H1 (cell line): Measurements from ENCODE around the gene LRRTM2. TPM values are rescaled to one million over a fixed set of nuclear protein-coding genes. Genes with fewer than 3 reads are reported as not detected.

Source experiments
- CTCF ChIA-PET: fragments of 300-600 bp; sonication (Branson Sonifier 250); formaldehyde crosslinking; loops from one replicate; lab custom pipeline; 2021; ENCODE audit not compliant: partially characterized antibody; lab: Charles Lee
- POLR2A ChIA-PET: fragments of 300-600 bp; sonication (Branson Sonifier 250); formaldehyde crosslinking; loops from one replicate; lab custom pipeline; 2021; ENCODE audit warnings: inconsistent platforms; ENCODE audit not compliant: partially characterized antibody; lab: Charles Lee
- DNase-seq, 2 experiments: peaks; one replicate each; pipeline versions ENCODE4 v3.0.0 to v3.0.0-alpha.2; 2010 to 2022; ENCODE audit warnings: low spot score in 2 of 2, low read depth in 1 of 2, mixed read lengths in 1 of 2
- FAIRE-seq: peaks from 2 replicates; lab custom pipeline; 2011; peaks lifted over from hg19 to GRCh38; lab: Jason Lieb, UNC
- H2AFZ ChIP-seq: 2 replicates; pipeline ENCODE4 v1.8.1; 2012; ENCODE audit warnings: low read length, inconsistent platforms
- H2AK5ac ChIP-seq: 2 replicates; pipeline ENCODE4 v1.6.1; 2013; ENCODE audit warnings: low read depth, low read length
- H2BK120ac ChIP-seq: replicated peaks from 2 replicates; pipeline ENCODE3; 2013; ENCODE audit warnings: low read depth, low read length, inconsistent platforms
- H2BK12ac ChIP-seq: 2 replicates; pipeline ENCODE4 v1.6.1; 2013; ENCODE audit warnings: low read depth, low read length
- H2BK15ac ChIP-seq: 2 replicates; pipeline ENCODE4 v1.6.1; 2013; ENCODE audit warnings: low read length
- H2BK20ac ChIP-seq: 2 replicates; pipeline ENCODE4 v1.6.1; 2013; ENCODE audit warnings: low read length
- H2BK5ac ChIP-seq: 2 replicates; pipeline ENCODE4 v1.6.1; 2013; ENCODE audit warnings: low read depth, low read length
- H3K14ac ChIP-seq: 2 replicates; pipeline ENCODE4 v1.6.1; 2013; ENCODE audit warnings: inconsistent platforms; ENCODE audit not compliant: insufficient read length
- H3K18ac ChIP-seq: 2 replicates; pipeline ENCODE4 v1.6.1; 2013; ENCODE audit warnings: low read length; ENCODE audit errors: extremely low read depth
- H3K23ac ChIP-seq: 2 replicates; pipeline ENCODE4 v1.6.1; 2013; ENCODE audit warnings: inconsistent platforms; ENCODE audit not compliant: insufficient read length
- H3K23me2 ChIP-seq: 2 replicates; pipeline ENCODE4 v1.6.1; 2013; ENCODE audit warnings: low read depth, low read length
- H3K27ac ChIP-seq: 2 replicates; pipeline ENCODE4 v1.6.1; 2011; ENCODE audit warnings: low read depth, low read length, inconsistent platforms
- H3K27me3 ChIP-seq, 4 experiments: replicated peaks in 1 of 4; 1 replicate in 1 of 4; 2 replicates in 3 of 4; pipeline versions ENCODE4 v1.6.1 to v1.8.1; 2011 to 2013; ENCODE audit warnings: low read length in 3 of 4, mild to moderate bottlenecking in 3 of 4, inconsistent platforms in 2 of 4, mixed read lengths in 2 of 4, moderate library complexity in 1 of 4; ENCODE audit not compliant: control insufficient read depth in 3 of 4, insufficient read depth in 3 of 4; ENCODE audit errors: extremely low read depth in 1 of 4
- H3K36me3 ChIP-seq, 4 experiments: 2 replicates each; pipeline versions ENCODE4 v1.6.1 to v1.8.1; 2011 to 2013; ENCODE audit warnings: mild to moderate bottlenecking in 4 of 4, low read length in 3 of 4, moderate library complexity in 2 of 4, control low read depth in 1 of 4, inconsistent platforms in 1 of 4; ENCODE audit not compliant: insufficient read depth in 4 of 4, control insufficient read depth in 2 of 4
- H3K4ac ChIP-seq: replicated peaks from 2 replicates; pipeline ENCODE3; 2013; ENCODE audit warnings: low read length, low read depth, mixed read lengths, inconsistent platforms; ENCODE audit not compliant: insufficient read length
- H3K4me1 ChIP-seq, 4 experiments: replicated peaks in 1 of 4; 1 replicate in 1 of 4; 2 replicates in 3 of 4; pipeline versions ENCODE4 v1.6.1 to v1.8.1; 2011 to 2013; ENCODE audit warnings: low read length in 3 of 4, inconsistent platforms in 2 of 4, mixed read lengths in 1 of 4; ENCODE audit not compliant: insufficient read depth in 4 of 4, control insufficient read depth in 3 of 4
- H3K4me2 ChIP-seq, 2 experiments: 2 replicates each; pipeline versions ENCODE4 v1.6.1 to v1.8.1; 2011 to 2013; ENCODE audit warnings: low read depth in 2 of 2, low read length in 2 of 2, control low read depth in 1 of 2, inconsistent platforms in 1 of 2, mild to moderate bottlenecking in 1 of 2; ENCODE audit not compliant: insufficient read depth in 1 of 2
- H3K4me3 ChIP-seq, 4 experiments: fragments of 200-600, 300-600 bp in 1 of 4; sonication (generic), shearing (Covaris generic), sonication (Bioruptor Twin) in 1 of 4; 2 replicates each; pipeline versions ENCODE4 v1.5.1 to v1.8.1; 2011 to 2016; ENCODE audit warnings: low read length in 4 of 4, low read depth in 3 of 4, control low read depth in 2 of 4, inconsistent platforms in 2 of 4, mild to moderate bottlenecking in 2 of 4, mixed read lengths in 1 of 4, moderate library complexity in 1 of 4; ENCODE audit not compliant: insufficient read depth in 2 of 4; ENCODE audit errors: extremely low read depth in 1 of 4
- H3K56ac ChIP-seq: replicated peaks from 2 replicates; pipeline ENCODE3; 2013; ENCODE audit warnings: low read depth, mild to moderate bottlenecking, mixed read lengths, low read length, inconsistent platforms; ENCODE audit not compliant: insufficient read length
- H3K79me1 ChIP-seq: 2 replicates; pipeline ENCODE4 v1.6.1; 2013; ENCODE audit warnings: low read depth, low read length, control low read depth
- H3K79me2 ChIP-seq, 2 experiments: 2 replicates each; pipeline versions ENCODE4 v1.6.1 to v1.8.1; 2012 to 2013; ENCODE audit warnings: low read length in 2 of 2, mild to moderate bottlenecking in 2 of 2, inconsistent platforms in 1 of 2; ENCODE audit not compliant: insufficient read depth in 2 of 2, control insufficient read depth in 1 of 2
- H3K9ac ChIP-seq, 4 experiments: replicated peaks in 1 of 4; 1 replicate in 1 of 4; 2 replicates in 3 of 4; pipeline versions ENCODE4 v1.6.1 to v1.8.1; 2011 to 2013; ENCODE audit warnings: low read depth in 3 of 4, low read length in 3 of 4, control low read depth in 2 of 4, mild to moderate bottlenecking in 2 of 4, moderate library complexity in 2 of 4, inconsistent platforms in 1 of 4; ENCODE audit errors: extremely low read depth in 1 of 4
- H3K9me3 ChIP-seq, 2 experiments: 2 replicates each; pipeline versions ENCODE4 v1.6.1 to v1.8.1; 2012 to 2013; ENCODE audit warnings: mild to moderate bottlenecking in 2 of 2, moderate library complexity in 2 of 2, control low read depth in 1 of 2, inconsistent platforms in 1 of 2, low read depth in 1 of 2, low read length in 1 of 2, mixed read lengths in 1 of 2; ENCODE audit not compliant: insufficient read depth in 2 of 2
- H4K20me1 ChIP-seq, 2 experiments: replicated peaks in 1 of 2; 2 replicates each; pipeline versions ENCODE3 to v1.8.1; 2011 to 2013; ENCODE audit warnings: inconsistent platforms in 2 of 2, low read length in 2 of 2, mild to moderate bottlenecking in 1 of 2; ENCODE audit not compliant: insufficient read depth in 2 of 2, control insufficient read depth in 1 of 2
- H4K5ac ChIP-seq: 2 replicates; pipeline ENCODE4 v1.6.1; 2013; ENCODE audit warnings: low read length, low read depth, mixed read lengths, inconsistent platforms; ENCODE audit not compliant: insufficient read length
- H4K8ac ChIP-seq: 2 replicates; pipeline ENCODE4 v1.8.0; 2013; ENCODE audit warnings: mild to moderate bottlenecking, moderate library complexity, low read length, inconsistent platforms; ENCODE audit not compliant: insufficient read depth; ENCODE audit errors: extremely low read depth
- H4K91ac ChIP-seq: replicated peaks from 2 replicates; pipeline ENCODE3; 2013; ENCODE audit warnings: low read length, mixed read lengths, inconsistent platforms; ENCODE audit not compliant: insufficient read length
- BACH1 ChIP-seq: IDR thresholded peaks from 2 replicates; pipeline ENCODE4 v1.6.1; 2012; ENCODE audit warnings: low read length, improper control_type of control experiment
- BRCA1 ChIP-seq: IDR thresholded peaks from 2 replicates; pipeline ENCODE4 v1.6.1; 2012; ENCODE audit warnings: low read depth, low read length, improper control_type of control experiment
- CTBP2 ChIP-seq: IDR thresholded peaks from 2 replicates; pipeline ENCODE4 v1.7.0; 2011; ENCODE audit warnings: borderline replicate concordance, mild to moderate bottlenecking, moderate library complexity, mixed read lengths, low read length; ENCODE audit not compliant: insufficient read depth, insufficient read length
- PHF8 ChIP-seq: fragments of 200-600 bp; sonication (generic); conservative IDR thresholded peaks from 2 replicates; pipeline ENCODE4 v1.7.1; 2012; ENCODE audit warnings: low read depth, mild to moderate bottlenecking, inconsistent platforms, low read length, moderate library complexity
- RAD21 ChIP-seq, 2 experiments: IDR thresholded peaks in 1 of 2; conservative IDR thresholded peaks in 1 of 2; 2 replicates each; pipeline ENCODE4 v1.6.1; 2011; ENCODE audit warnings: low read depth in 2 of 2, low read length in 2 of 2, improper control_type of control experiment in 1 of 2, inconsistent platforms in 1 of 2, mild to moderate bottlenecking in 1 of 2, moderate library complexity in 1 of 2
- SIN3A ChIP-seq, 2 experiments: IDR thresholded peaks in 1 of 2; conservative IDR thresholded peaks in 1 of 2; 2 replicates each; pipeline ENCODE4 v1.6.1; 2011 to 2012; ENCODE audit warnings: low read length in 2 of 2, improper control_type of control experiment in 1 of 2, low read depth in 1 of 2, mild to moderate bottlenecking in 1 of 2
- SIX5 ChIP-seq: IDR thresholded peaks from 2 replicates; pipeline ENCODE4 v1.6.1; 2011; ENCODE audit warnings: mild to moderate bottlenecking, low read depth, low read length
- SP4 ChIP-seq: IDR thresholded peaks from 2 replicates; pipeline ENCODE4 v1.6.1; 2012; ENCODE audit warnings: low read length, inconsistent platforms
- WGBS, 2 experiments: shearing (Covaris generic) in 1 of 2; methylation state at CpG; one replicate each; pipeline versions ENCODE4 v1.1.6 to v1.1.7; 2013 to 2015; ENCODE audit warnings: low lambda C conversion rate in 2 of 2, mixed read lengths in 2 of 2, inconsistent platforms in 1 of 2, low coverage in 1 of 2, missing lambda C conversion rate in 1 of 2; ENCODE audit not compliant: insufficient replicate concordance in 2 of 2, insufficient coverage in 1 of 2, insufficient read length in 1 of 2; ENCODE audit errors: extremely low coverage in 1 of 2, missing lambda C conversion rate in 1 of 2; 5-methylcytosine and 5-hydroxymethylcytosine counted together
- polyA plus RNA-seq, 7 experiments: library from polyadenylated mRNA; depleted of rRNA in 3 of 7; stranded (reverse) in 5 of 7; unstranded in 2 of 7; fragments of >200 nt in 5 of 7; fragments of 200-250 nt in 2 of 7; gene quantifications; 1 replicate in 5 of 7; 2 replicates in 1 of 7; 4 replicates in 1 of 7; pipeline versions ENCODE4 v1.2.1 to v1.2.3, GENCODE V29; 2011 to 2013; ENCODE audit warnings: missing spikeins in 2 of 7, mixed read lengths in 2 of 7
- total RNA-seq: library from RNA; stranded (reverse); fragmentation: NEBNext Ultra II Directional; extraction: Animal tissue kit (Norgen Biotek cat#: 25700); gene quantifications from 2 replicates; pipeline ENCODE4 v1.2.1, GENCODE V29; 2021

The LRRTM2 gene
- total and polyA plus RNA-seq, 2 of the 8 experiments (the other 6 are each of a cell fraction or from before 2014, with no cell fraction given) = not detected

DNA sequence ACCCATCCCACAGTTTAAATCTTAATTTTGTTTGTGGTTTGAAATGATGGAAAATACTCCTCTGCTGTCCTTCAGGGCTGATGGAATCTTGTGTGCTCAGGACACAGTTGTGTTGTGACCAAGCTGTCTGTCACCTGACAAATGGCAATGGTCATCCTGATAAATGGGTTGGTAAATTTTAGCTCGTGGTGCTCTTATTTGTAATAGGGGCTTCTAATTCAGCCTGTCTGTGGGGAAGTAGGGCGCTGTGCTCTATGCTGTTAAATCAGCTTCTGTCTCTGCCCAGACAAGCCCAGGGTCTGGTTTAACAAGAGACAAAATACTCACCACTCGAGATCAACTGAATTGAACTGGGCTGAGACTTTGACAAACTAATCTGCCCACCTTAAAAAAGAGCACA is 4.5 kb downstream of the LRRTM2 start:
- ChIA-PET POLR2A (interaction anchor here (0.9 to 2.0 kb wide), 3 partner anchors 10 to 218 kb away, joined by 3 to 4 read pairs (median 4); no protein-coding TSS in a partner anchor), CTCF (interaction anchor here (0.6 to 2.6 kb wide), 7 partner anchors 45 to 104 kb away, joined by 3 to 13 read pairs (median 4); no protein-coding TSS in a partner anchor)
- Histone ChIP-seq H3K4me2 (peak overlapping the region in 1 of 2 experiments; percentile 15; a peak in 1 of 4 replicates), H2BK20ac (no peak overlapping the region), H4K91ac (peak overlapping the region; percentile 88), H3K18ac (0 out of 2 replicates have a peak overlapping the region, but pooled peaks have one; percentile 56), H3K9me3 (no peaks in the 10 kb centered on the region), H3K27me3 (no peaks in the 10 kb centered on the region), H3K79me2 (peaks cover 0 to 71% of the 10 kb centered on the region in 2 experiments), H2BK12ac (no peak overlapping the region), H3K36me3 (no peaks in the 10 kb centered on the region), H3K4me1 (peaks cover 3 to 27% (median 20%) of the 10 kb centered on the region in 4 experiments; a peak in 5 of 7 replicates), H2BK120ac (peak overlapping the region; percentile 82), H3K23me2 (no peaks in the 10 kb centered on the region), H3K4ac (no peak overlapping the region), H2BK15ac (no peak overlapping the region), H2BK5ac (0 out of 2 replicates have a peak overlapping the region, but pooled peaks have one; percentile 30), H3K56ac (no peak overlapping the region), H3K14ac (no peak overlapping the region), H3K4me3 (no peak overlapping the region), H4K20me1 (no peaks in the 10 kb centered on the region), H4K8ac (no peak overlapping the region), H3K27ac (no peak overlapping the region), H4K5ac (peak overlapping the region; percentile 55), H3K79me1 (no peaks in the 10 kb centered on the region; the same call in 1 of the 2 replicates), H3K23ac (no peak overlapping the region), H3K9ac (no peak overlapping the region; a peak in 1 of 7 replicates), H2AFZ (no peak overlapping the region), H2AK5ac (no peak overlapping the region)
- FAIRE-seq (no peak), DNase-seq (no peak)
- 55% methylated on average over 3 of the region's 3 CpGs; no CpG with 5 or more reads in 1 of the 2 experiments for WGBS, 2 experiments
- TF ChIP-seq CTBP2 (no peak), RAD21 (IDR thresholded peaks at IDR 0.05 in 1 of 2, conservative IDR thresholded peaks at IDR 0.05 in 1 of 2; ENCODE audit: low read depth in 2 of 2, low read length in 2 of 2) (no peak), BRCA1 (no peak), PHF8 (no peak), SIX5 (no peak), BACH1 (no peak), SIN3A (conservative IDR thresholded peaks at IDR 0.05 in 1 of 2, IDR thresholded peaks at IDR 0.05 in 1 of 2; ENCODE audit: low read depth in 1 of 2, low read length in 2 of 2) (no peak), SP4 (no peak)
